OCI-LY1 (cell line): ENCODE data around the gene APBA3.

Source experiments
- H2AFZ ChIP-seq: fragments of 200-600 bp; sonication (generic), shearing (Covaris generic); 2 replicates; pipeline ENCODE4 v1.6.0; 2014; ENCODE audit warnings: antibody characterized with exemption, mild to moderate bottlenecking, low read length
- H3F3A ChIP-seq: fragments of 200-600 bp; sonication (generic), shearing (Covaris generic); 2 replicates; pipeline ENCODE4 v1.6.0; 2014; ENCODE audit warnings: mild to moderate bottlenecking, antibody characterized with exemption, low read length, moderate library complexity; ENCODE audit not compliant: insufficient read depth
- H3K27ac ChIP-seq: fragments of 200-600 bp; sonication (generic); 2 replicates; pipeline ENCODE4 v1.5.1; 2014; ENCODE audit warnings: low read length, mixed run types, mild to moderate bottlenecking, low read depth; ENCODE audit not compliant: poor library complexity, severe bottlenecking
- H3K27me3 ChIP-seq: fragments of 200-600 bp; sonication (generic); 2 replicates; pipeline ENCODE4 v1.6.0; 2014; ENCODE audit warnings: antibody characterized with exemption, mild to moderate bottlenecking, low read length, moderate library complexity; ENCODE audit not compliant: insufficient read depth
- H3K36me3 ChIP-seq: fragments of 200-600 bp; sonication (generic); 2 replicates; pipeline ENCODE4 v1.6.1; 2014; ENCODE audit warnings: mild to moderate bottlenecking, antibody characterized with exemption, low read length, moderate library complexity, mixed read lengths; ENCODE audit not compliant: insufficient read depth
- H3K4me1 ChIP-seq: fragments of 200-600 bp; sonication (generic); 2 replicates; pipeline ENCODE4 v1.5.1; 2014; ENCODE audit warnings: mild to moderate bottlenecking, low read length, moderate library complexity; ENCODE audit not compliant: insufficient read depth, severe bottlenecking
- H3K4me2 ChIP-seq: fragments of 200-600 bp; sonication (generic), shearing (Covaris generic); 2 replicates; pipeline ENCODE4 v1.6.1; 2014; ENCODE audit warnings: low read length
- H3K4me3 ChIP-seq: fragments of 200-600 bp; sonication (generic); 2 replicates; pipeline ENCODE4 v1.5.1; 2014; ENCODE audit warnings: low read length, low read depth, mild to moderate bottlenecking, mixed read lengths; ENCODE audit not compliant: poor library complexity, severe bottlenecking
- H3K79me2 ChIP-seq: fragments of 200-600 bp; shearing (Covaris generic); 2 replicates; pipeline ENCODE4 v1.6.1; 2016; ENCODE audit warnings: mixed run types, low read length, mixed read lengths; ENCODE audit not compliant: insufficient read depth
- H3K9ac ChIP-seq: fragments of 200-600 bp; sonication (generic), shearing (Covaris generic); 2 replicates; pipeline ENCODE4 v1.6.1; 2014; ENCODE audit warnings: mild to moderate bottlenecking, low read length, mixed read lengths
- H3K9me2 ChIP-seq: fragments of 200-600 bp; sonication (generic), shearing (Covaris generic); 2 replicates; pipeline ENCODE4 v1.6.1; 2014; ENCODE audit warnings: low read depth, mild to moderate bottlenecking, low read length, mixed read lengths
- H3K9me3 ChIP-seq: fragments of 200-600 bp; shearing (Covaris generic); 2 replicates; pipeline ENCODE4 v1.6.1; 2014; ENCODE audit warnings: low read length, mixed read lengths
- H4K20me1 ChIP-seq: fragments of 200-600 bp; sonication (generic), shearing (Covaris generic); 2 replicates; pipeline ENCODE4 v1.6.0; 2016; ENCODE audit warnings: mild to moderate bottlenecking, low read length; ENCODE audit not compliant: insufficient read depth
- EZH2 ChIP-seq: fragments of 200-600 bp; sonication (generic), shearing (Covaris generic); IDR thresholded peaks from 2 replicates; pipeline ENCODE4 v1.8.0; 2017; ENCODE audit warnings: borderline replicate concordance, mixed run types, mild to moderate bottlenecking, antibody characterized with exemption, low read length, moderate library complexity, mixed read lengths
- TF ChIP-seq, protein P1 (sequence below): fragments of 200-600 bp; sonication (generic), shearing (Covaris generic); IDR thresholded peaks from 2 replicates; pipeline ENCODE4 v1.5.1; 2017; ENCODE audit warnings: mild to moderate bottlenecking, antibody characterized with exemption, low read length, moderate library complexity, mixed read lengths

APBA3 gene

DNA sequence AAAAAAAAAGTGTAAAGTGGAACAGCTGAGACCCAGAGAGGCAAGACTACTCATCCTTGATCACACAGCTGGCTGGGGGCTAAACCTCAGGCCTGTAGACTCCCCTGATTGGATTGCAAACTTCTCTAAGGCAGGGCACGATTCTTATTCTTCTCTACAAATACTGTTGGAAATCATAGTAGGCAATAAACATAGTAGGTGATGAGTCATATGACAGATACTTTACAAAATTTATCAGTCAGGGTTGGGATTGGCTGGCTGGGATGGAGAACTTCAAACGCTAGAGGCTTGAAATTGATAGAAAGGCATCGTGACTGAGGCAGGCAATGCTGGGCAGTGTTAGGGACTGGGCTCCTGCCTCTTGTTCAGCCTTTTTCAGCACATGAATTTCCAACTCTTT, 30.6 kb upstream of the APBA3 start:
- Histone ChIP-seq H3K27ac (no peak overlapping the region), H3K36me3 (no peaks in the 10 kb centered on the region), H3K4me3 (no peak overlapping the region), H3K9me3 (peaks cover 3% of the 10 kb centered on the region; the same call in 1 of the 2 replicates), H3K27me3 (peaks cover 3% of the 10 kb centered on the region; the same call in 1 of the 2 replicates), H3F3A (no peaks in the 10 kb centered on the region), H2AFZ (no peak overlapping the region), H3K9me2 (no peaks in the 10 kb centered on the region), H3K79me2 (no peaks in the 10 kb centered on the region), H3K4me1 (no peaks in the 10 kb centered on the region), H3K9ac (no peak overlapping the region), H3K4me2 (no peak overlapping the region), H4K20me1 (no peaks in the 10 kb centered on the region)
- no peak for TF ChIP-seq EZH2
- TF ChIP-seq, protein P1, sequence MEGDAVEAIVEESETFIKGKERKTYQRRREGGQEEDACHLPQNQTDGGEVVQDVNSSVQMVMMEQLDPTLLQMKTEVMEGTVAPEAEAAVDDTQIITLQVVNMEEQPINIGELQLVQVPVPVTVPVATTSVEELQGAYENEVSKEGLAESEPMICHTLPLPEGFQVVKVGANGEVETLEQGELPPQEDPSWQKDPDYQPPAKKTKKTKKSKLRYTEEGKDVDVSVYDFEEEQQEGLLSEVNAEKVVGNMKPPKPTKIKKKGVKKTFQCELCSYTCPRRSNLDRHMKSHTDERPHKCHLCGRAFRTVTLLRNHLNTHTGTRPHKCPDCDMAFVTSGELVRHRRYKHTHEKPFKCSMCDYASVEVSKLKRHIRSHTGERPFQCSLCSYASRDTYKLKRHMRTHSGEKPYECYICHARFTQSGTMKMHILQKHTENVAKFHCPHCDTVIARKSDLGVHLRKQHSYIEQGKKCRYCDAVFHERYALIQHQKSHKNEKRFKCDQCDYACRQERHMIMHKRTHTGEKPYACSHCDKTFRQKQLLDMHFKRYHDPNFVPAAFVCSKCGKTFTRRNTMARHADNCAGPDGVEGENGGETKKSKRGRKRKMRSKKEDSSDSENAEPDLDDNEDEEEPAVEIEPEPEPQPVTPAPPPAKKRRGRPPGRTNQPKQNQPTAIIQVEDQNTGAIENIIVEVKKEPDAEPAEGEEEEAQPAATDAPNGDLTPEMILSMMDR: no peak

GRCh38 chr19:3790941-3791340, 29.4 kb upstream of the APBA3 start:
- Histone ChIP-seq H3K9me3 (no peaks in the 10 kb centered on the region), H3K9me2 (no peaks in the 10 kb centered on the region), H3K4me3 (no peak overlapping the region), H3K27me3 (peaks cover 3% of the 10 kb centered on the region; the same call in 1 of the 2 replicates), H3K36me3 (no peaks in the 10 kb centered on the region), H3K4me1 (no peaks in the 10 kb centered on the region), H3F3A (no peaks in the 10 kb centered on the region), H3K9ac (no peak overlapping the region), H3K79me2 (no peaks in the 10 kb centered on the region), H3K27ac (no peak overlapping the region), H4K20me1 (no peaks in the 10 kb centered on the region), H3K4me2 (no peak overlapping the region), H2AFZ (no peak overlapping the region)
- no peak for TF ChIP-seq EZH2
- TF ChIP-seq, protein P1: no peak

- no peaks in the 10 kb centered on the region for H4K20me1 ChIP-seq
- H2AFZ ChIP-seq: no peak overlapping the region
- H3K36me3 ChIP-seq: no peaks in the 10 kb centered on the region
- H3K4me2 ChIP-seq: no peak overlapping the region
- H3K9ac ChIP-seq: no peak overlapping the region
- H3K9me3 ChIP-seq: no peaks in the 10 kb centered on the region
- H3F3A ChIP-seq: no peaks in the 10 kb centered on the region
- no peaks in the 10 kb centered on the region for H3K9me2 ChIP-seq
- no peak overlapping the region for H3K4me3 ChIP-seq
- no peaks in the 10 kb centered on the region for H3K79me2 ChIP-seq
- H3K4me1 ChIP-seq: no peaks in the 10 kb centered on the region
- no peak for TF ChIP-seq EZH2
- TF ChIP-seq, protein P1: no peak
- peaks cover 3% of the 10 kb centered on the region; the same call in 1 of the 2 replicates for H3K27me3 ChIP-seq
- no peak overlapping the region for H3K27ac ChIP-seq
These were observed 28.8 kb upstream of the APBA3 start for GRCh38 chr19:3790209-3790734.
